Measurements from ENCODE around the gene RET.

RET gene

GRCh38 chr10:43105102-43105955, 28.5 kb downstream of the RET start:
- in situ Hi-C loops (cut with MboI; ENCODE audit: low sequenced_read_pairs) = loop anchor here (25.0 kb wide), 1 partner anchor 468 kb away; the partner anchor contains the start of gene ZNF33B

GRCh38 chr10:43105956-43106229, 29.0 kb downstream of the RET start:
- in situ Hi-C loops (cut with MboI; ENCODE audit: low sequenced_read_pairs) = loop anchor here (25.0 kb wide), 1 partner anchor 469 kb away; the partner anchor contains the start of gene ZNF33B

- in situ Hi-C loops (cut with MboI; ENCODE audit: low sequenced_read_pairs) = loop anchor here (25.0 kb wide), 1 partner anchor 469 kb away; the partner anchor contains the start of gene ZNF33B
Observed at GRCh38 chr10:43106256-43107091, 29.6 kb downstream of the RET start.

GRCh38 chr10:43108951-43109350, 32.1 kb downstream of the RET start:
- in situ Hi-C loops (cut with MboI; ENCODE audit: low sequenced_read_pairs) = loop anchor here (25.0 kb wide), 1 partner anchor 472 kb away; the partner anchor contains the start of gene ZNF33B

- in situ Hi-C loops (cut with MboI; ENCODE audit: low sequenced_read_pairs) = loop anchor here (25.0 kb wide), 1 partner anchor 472 kb away; the partner anchor contains the start of gene ZNF33B
Observed at GRCh38 chr10:43109671-43110249, 32.9 kb downstream of the RET start.

- in situ Hi-C loops (cut with MboI; ENCODE audit: low sequenced_read_pairs) = loop anchor here (25.0 kb wide), 1 partner anchor 473 kb away; the partner anchor contains the start of gene ZNF33B
Observed at GRCh38 chr10:43110338-43111071, 33.6 kb downstream of the RET start.

GRCh38 chr10:43111101-43111500, 34.2 kb downstream of the RET start:
- in situ Hi-C loops (cut with MboI; ENCODE audit: low sequenced_read_pairs) = loop anchor here (25.0 kb wide), 1 partner anchor 474 kb away; the partner anchor contains the start of gene ZNF33B

- in situ Hi-C loops (cut with MboI; ENCODE audit: low sequenced_read_pairs) = loop anchor here (25.0 kb wide), 1 partner anchor 475 kb away; the partner anchor contains the start of gene ZNF33B
Observed at GRCh38 chr10:43111921-43112607, 35.2 kb downstream of the RET start.

- in situ Hi-C loops (cut with MboI; ENCODE audit: low sequenced_read_pairs) = loop anchor here (25.0 kb wide), 1 partner anchor 475 kb away; the partner anchor contains the start of gene ZNF33B
Observed at GRCh38 chr10:43112608-43112961, 35.7 kb downstream of the RET start.

GRCh38 chr10:43113201-43114087, 36.6 kb downstream of the RET start:
- in situ Hi-C loops (cut with MboI; ENCODE audit: low sequenced_read_pairs) = loop anchor here (25.0 kb wide), 1 partner anchor 476 kb away; the partner anchor contains the start of gene ZNF33B

GRCh38 chr10:43114088-43114742, 37.3 kb downstream of the RET start:
- in situ Hi-C loops (cut with MboI; ENCODE audit: low sequenced_read_pairs) = loop anchor here (25.0 kb wide), 1 partner anchor 477 kb away; the partner anchor contains the start of gene ZNF33B

- in situ Hi-C loops (cut with MboI; ENCODE audit: low sequenced_read_pairs) = loop anchor here (25.0 kb wide), 1 partner anchor 478 kb away; the partner anchor contains the start of gene ZNF33B
Observed at GRCh38 chr10:43114743-43115611, 38.1 kb downstream of the RET start.

GRCh38 chr10:43115881-43116595, 39.2 kb downstream of the RET start:
- in situ Hi-C loops (cut with MboI; ENCODE audit: low sequenced_read_pairs) = loop anchor here (25.0 kb wide), 1 partner anchor 479 kb away; the partner anchor contains the start of gene ZNF33B

- in situ Hi-C loops (cut with MboI; ENCODE audit: low sequenced_read_pairs) = loop anchor here (25.0 kb wide), 1 partner anchor 479 kb away; the partner anchor contains the start of gene ZNF33B
Observed at GRCh38 chr10:43116596-43116995, 39.7 kb downstream of the RET start.

GRCh38 chr10:43117031-43117776, 40.3 kb downstream of the RET start:
- in situ Hi-C loops (cut with MboI; ENCODE audit: low sequenced_read_pairs) = loop anchor here (25.0 kb wide), 1 partner anchor 480 kb away; the partner anchor contains the start of gene ZNF33B

Data from HL-60/S4 treated with phorbol 12-myristate 13-acetate at 8.2 ng/mL for 4 days and 3 days (cell line).